Measurements from ENCODE around the gene CARS2.
"Not testable (repeated sequence)": the region's sequence is repeated elsewhere in the genome, so short reads cannot be mapped to it uniquely, and the experiment has no call there.

The CARS2 gene

DNA sequence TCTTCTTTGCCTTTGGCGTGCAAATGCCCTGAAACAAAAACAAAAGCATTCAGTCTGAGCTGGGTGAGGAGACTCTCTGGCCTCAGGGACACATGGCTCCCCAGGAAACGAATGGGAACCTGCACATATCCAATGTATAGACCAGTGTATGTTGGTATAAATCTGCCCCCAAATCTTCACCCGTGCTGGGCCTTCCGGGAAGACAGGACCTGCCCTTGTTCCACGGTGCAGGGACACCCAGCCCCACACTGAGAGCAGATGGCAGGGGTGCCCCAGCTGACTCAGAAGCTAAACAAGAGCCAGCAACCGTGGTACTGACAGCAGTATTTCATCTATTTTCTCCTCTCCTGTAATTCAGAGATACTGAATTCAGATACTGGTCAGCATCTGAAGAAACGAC, 42.4 kb downstream of the CARS2 start:
- DNase-seq (ENCODE audit: low spot score), result no peak
- in situ Hi-C loops (cut with MboI; ENCODE audit: low pct_unique_long_range_greater_than_20kb, low sequenced_read_pairs, unreplicated experiment), result no loop called here
- TF ChIP-seq, protein P1, sequence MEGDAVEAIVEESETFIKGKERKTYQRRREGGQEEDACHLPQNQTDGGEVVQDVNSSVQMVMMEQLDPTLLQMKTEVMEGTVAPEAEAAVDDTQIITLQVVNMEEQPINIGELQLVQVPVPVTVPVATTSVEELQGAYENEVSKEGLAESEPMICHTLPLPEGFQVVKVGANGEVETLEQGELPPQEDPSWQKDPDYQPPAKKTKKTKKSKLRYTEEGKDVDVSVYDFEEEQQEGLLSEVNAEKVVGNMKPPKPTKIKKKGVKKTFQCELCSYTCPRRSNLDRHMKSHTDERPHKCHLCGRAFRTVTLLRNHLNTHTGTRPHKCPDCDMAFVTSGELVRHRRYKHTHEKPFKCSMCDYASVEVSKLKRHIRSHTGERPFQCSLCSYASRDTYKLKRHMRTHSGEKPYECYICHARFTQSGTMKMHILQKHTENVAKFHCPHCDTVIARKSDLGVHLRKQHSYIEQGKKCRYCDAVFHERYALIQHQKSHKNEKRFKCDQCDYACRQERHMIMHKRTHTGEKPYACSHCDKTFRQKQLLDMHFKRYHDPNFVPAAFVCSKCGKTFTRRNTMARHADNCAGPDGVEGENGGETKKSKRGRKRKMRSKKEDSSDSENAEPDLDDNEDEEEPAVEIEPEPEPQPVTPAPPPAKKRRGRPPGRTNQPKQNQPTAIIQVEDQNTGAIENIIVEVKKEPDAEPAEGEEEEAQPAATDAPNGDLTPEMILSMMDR (IDR thresholded peaks at IDR 0.05; ENCODE audit: extremely low read depth, insufficient read depth, missing control alignments), result no peak

DNA sequence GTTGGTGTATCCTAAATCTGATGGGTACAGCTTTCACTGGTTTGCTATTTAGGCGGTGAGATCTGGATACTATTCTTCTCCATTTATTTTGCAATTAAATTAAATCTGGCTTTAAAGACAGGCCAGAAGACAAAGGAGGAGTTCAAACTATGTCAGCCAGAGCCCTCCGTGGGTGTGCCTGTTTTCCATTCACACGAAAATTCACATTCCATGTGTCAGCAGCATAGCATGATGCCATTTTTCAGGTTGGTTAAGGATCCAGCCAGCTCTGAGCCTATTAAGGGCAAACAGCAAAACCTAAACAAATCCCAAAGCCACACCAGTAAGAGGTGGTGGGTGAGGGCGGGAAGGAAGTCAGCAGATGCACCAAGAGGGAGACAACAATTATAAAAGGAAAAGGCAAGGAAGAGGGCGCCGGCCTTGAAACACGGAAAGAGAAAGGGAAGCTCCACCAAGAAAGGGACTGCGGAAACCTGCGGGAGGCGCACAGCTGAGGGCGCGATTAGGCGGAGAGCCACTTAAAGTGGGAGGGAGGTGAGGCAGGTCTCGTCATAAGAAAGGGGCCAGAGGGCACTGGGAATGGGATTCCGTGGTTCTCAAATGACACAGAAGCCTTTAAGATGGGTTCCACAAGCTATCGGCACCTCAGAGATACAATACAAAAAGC, 43.0 kb downstream of the CARS2 start:
- TF ChIP-seq, protein P1 (IDR thresholded peaks at IDR 0.05; ENCODE audit: extremely low read depth, insufficient read depth, missing control alignments), result no peak
- DNase-seq (ENCODE audit: low spot score), result no peak
- in situ Hi-C loops (cut with MboI; ENCODE audit: low pct_unique_long_range_greater_than_20kb, low sequenced_read_pairs, unreplicated experiment), result no loop called here

DNA sequence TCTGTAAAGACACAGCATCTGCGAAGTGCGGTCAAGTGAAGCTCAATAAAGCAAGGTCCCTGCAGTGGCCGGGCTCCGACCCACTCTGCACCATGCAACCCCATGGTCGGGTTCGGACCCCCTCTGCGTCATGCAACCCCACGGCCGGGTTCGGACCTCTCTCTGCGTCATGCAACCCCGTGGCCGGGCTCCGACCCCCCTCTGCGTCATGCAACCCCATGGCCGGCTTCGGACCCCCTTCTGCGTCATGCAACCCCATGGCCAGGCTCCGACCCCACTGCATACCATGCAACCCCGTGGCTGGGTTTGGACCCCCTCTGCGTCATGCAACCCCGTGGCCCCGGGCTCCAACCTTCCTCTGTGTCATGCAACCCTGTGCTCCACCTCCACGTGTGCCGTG, 43.8 kb downstream of the CARS2 start:
- no peak for DNase-seq (ENCODE audit: low spot score)
- in situ Hi-C loops (cut with MboI; ENCODE audit: low pct_unique_long_range_greater_than_20kb, low sequenced_read_pairs, unreplicated experiment), result no loop called here
- TF ChIP-seq, protein P1 (IDR thresholded peaks at IDR 0.05; ENCODE audit: extremely low read depth, insufficient read depth, missing control alignments), result no peak

DNA sequence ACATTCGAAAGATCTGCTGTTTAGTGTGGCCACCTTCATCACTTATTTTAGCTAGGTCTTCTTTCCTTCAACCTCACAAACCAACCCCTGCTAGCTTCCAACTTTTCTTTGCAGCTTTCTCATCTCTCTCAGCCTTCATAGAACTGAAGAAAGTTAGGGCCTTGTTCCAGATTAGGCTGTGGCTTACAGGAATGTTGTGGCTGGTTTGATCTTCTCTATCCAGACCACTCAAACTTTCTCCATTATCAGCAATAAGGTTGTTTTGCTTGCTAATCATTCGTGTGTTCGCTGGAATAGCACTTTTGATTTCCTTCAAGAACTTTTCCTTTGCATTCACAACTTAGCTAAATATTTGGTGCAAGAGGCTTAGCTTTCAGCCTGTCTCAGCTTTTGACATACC, 44.7 kb downstream of the CARS2 start:
- TF ChIP-seq, protein P1 (IDR thresholded peaks at IDR 0.05; ENCODE audit: extremely low read depth, insufficient read depth, missing control alignments), result no peak
- no peak for DNase-seq (ENCODE audit: low spot score)
- in situ Hi-C loops (cut with MboI; ENCODE audit: low pct_unique_long_range_greater_than_20kb, low sequenced_read_pairs, unreplicated experiment), result no loop called here

DNA sequence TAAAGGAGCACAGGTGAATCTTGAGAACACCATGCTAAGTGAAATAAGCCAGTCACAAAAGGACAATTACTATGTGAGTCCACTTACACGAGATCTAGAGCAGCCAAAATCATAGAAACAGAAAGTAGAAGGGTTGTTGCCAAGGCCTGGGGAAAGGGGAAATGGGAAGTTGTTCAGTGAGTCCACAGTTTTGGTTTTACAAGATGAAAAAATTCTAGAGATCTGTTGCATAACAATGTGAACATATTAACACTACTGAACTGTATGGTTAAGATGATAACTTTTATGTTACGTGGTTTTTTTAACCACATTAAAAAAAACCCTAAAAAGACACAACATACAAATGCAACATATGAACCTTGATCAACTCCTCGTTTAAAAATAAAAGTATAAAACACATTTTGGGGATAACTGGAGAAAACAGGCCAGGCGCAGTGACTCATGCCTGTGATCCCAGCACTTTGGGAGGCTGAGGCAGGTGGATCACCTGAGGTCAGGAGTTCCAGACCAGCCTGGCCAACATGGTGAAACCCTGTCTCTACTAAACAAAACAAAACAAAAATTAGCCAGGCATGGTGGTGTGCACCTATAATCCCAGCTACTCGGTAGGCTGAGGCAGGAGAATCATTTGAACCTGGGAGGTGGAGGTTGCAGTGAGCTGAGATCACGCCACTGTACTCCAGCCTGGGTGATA, 47.6 kb downstream of the CARS2 start:
- in situ Hi-C loops (cut with MboI; ENCODE audit: low pct_unique_long_range_greater_than_20kb, low sequenced_read_pairs, unreplicated experiment); DNase-seq (ENCODE audit: low spot score): not testable (repeated sequence)

DNA sequence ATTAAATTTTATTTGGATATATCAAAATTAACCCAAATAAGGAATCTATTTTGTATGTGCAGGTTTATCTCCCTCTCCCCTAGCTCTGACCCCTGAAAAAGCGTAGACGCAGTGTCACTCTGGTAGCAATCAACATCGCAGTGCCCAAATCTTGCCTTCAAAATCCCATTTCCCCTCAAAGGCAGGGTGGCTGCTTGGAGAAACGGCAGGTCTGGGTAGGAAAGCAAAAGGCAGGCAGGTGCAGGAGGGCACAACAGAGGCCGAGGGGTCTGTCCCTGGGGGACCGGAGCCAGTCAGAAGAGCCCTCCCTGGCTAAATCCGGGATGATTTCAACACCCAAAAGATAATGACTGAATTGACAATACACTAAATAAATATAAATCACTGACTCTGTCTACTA, 48.7 kb downstream of the CARS2 start:
- in situ Hi-C loops (cut with MboI; ENCODE audit: low pct_unique_long_range_greater_than_20kb, low sequenced_read_pairs, unreplicated experiment), result no loop called here
- TF ChIP-seq, protein P1 (IDR thresholded peaks at IDR 0.05; ENCODE audit: extremely low read depth, insufficient read depth, missing control alignments), result no peak
- DNase-seq (ENCODE audit: low spot score), result no peak

DNA sequence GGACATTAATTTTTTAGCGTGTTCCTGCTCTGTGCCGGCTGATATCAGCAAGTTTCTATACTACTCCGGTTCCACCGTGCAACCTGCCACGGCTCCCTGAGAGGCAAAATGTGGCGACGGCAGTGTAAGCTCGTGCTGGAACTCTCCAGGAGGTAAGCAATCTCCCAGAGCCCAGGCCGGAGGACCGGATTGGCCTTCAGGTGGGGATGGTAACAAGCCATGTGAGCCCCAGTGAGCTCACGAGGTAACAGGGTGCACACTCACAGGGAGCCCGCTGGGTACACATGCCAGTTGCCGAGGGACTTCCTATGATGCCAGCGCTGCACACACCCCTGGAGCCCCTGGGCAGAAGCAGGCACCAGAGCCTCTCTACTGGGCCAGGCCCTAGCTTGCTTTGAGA, 52.1 kb downstream of the CARS2 start:
- in situ Hi-C loops (cut with MboI; ENCODE audit: low pct_unique_long_range_greater_than_20kb, low sequenced_read_pairs, unreplicated experiment), result no loop called here
- TF ChIP-seq, protein P1 (IDR thresholded peaks at IDR 0.05; ENCODE audit: extremely low read depth, insufficient read depth, missing control alignments), result no peak
- DNase-seq (ENCODE audit: low spot score), result no peak
